GM12865 (cell line): ENCODE results near the gene EEF1B2.

Experiments
- DNase-seq: peaks from one replicate; pipeline ENCODE4 v3.0.0; 2010; ENCODE audit warnings: low read depth
- H3K4me3 ChIP-seq: 2 replicates; pipeline ENCODE4 v1.5.1; 2011; ENCODE audit warnings: mild to moderate bottlenecking, low read depth, low read length, control low read depth
- CTCF ChIP-seq: IDR thresholded peaks from 2 replicates; pipeline ENCODE4 v1.5.1; 2011; ENCODE audit warnings: low read length, control low read depth, low read depth, inconsistent platforms; ENCODE audit not compliant: insufficient read depth; ENCODE audit errors: missing control alignments

Gene EEF1B2

GRCh38 chr2:206190111-206190510 is 30.4 kb downstream of the EEF1B2 start:
- DNase-seq = no peak
- H3K4me3 ChIP-seq = no peak overlapping the region
- no peak for TF ChIP-seq CTCF

GRCh38 chr2:206190689-206191088 is 31.0 kb downstream of the EEF1B2 start:
- no peak for TF ChIP-seq CTCF
- DNase-seq = no peak
- H3K4me3 ChIP-seq = no peak overlapping the region

GRCh38 chr2:206192157-206192556 is 32.5 kb downstream of the EEF1B2 start:
- H3K4me3 ChIP-seq = no peak overlapping the region
- no peak for DNase-seq
- no peak for TF ChIP-seq CTCF

GRCh38 chr2:206193671-206194357 is 34.1 kb downstream of the EEF1B2 start:
- H3K4me3 ChIP-seq = no peak overlapping the region
- no peak for DNase-seq
- TF ChIP-seq CTCF = no peak

GRCh38 chr2:206198677-206199076 is 39.0 kb downstream of the EEF1B2 start:
- DNase-seq = no peak
- no peak for TF ChIP-seq CTCF
- no peak overlapping the region for H3K4me3 ChIP-seq

- DNase-seq = no peak
- TF ChIP-seq CTCF = no peak
Observed at GRCh38 chr2:206201075-206201848, 41.6 kb downstream of the EEF1B2 start.

More at GRCh38 chr2:206201075-206201848, 41.6 kb downstream of the EEF1B2 start:
- no peak overlapping the region for H3K4me3 ChIP-seq
